ENCODE data around the gene ZNF511. TPM values are rescaled to one million over a fixed set of nuclear protein-coding genes. Genes with fewer than 3 reads are reported as not detected.

ZNF511 gene
- total RNA-seq, 1 experiment from 2014 or later, result 49.0 TPM

- H3K9me2 ChIP-seq (ENCODE audit: insufficient read depth), result no peaks in the 10 kb centered on the region
- H3K9ac ChIP-seq (ENCODE audit: low read length), result no peak overlapping the region
- CTCF ChIA-PET, result no interaction called here
- no peaks in the 10 kb centered on the region for H3K4me1 ChIP-seq (ENCODE audit: control insufficient read depth in 1 of 2, insufficient read depth in 2 of 2, low read length in 2 of 2)
- no peak overlapping the region for H3K4me3 ChIP-seq (replicated peaks in 1 of 2; ENCODE audit: low read depth in 1 of 2, low read length in 2 of 2)
- no peaks in the 10 kb centered on the region for H4K20me1 ChIP-seq (ENCODE audit: insufficient read depth)
- POLR2A ChIA-PET, result no interaction called here
- H3K4me2 ChIP-seq (ENCODE audit: low read length), result no peak overlapping the region
- H2AFZ ChIP-seq (ENCODE audit: low read depth, low read length, poor library complexity, severe bottlenecking), result no peak overlapping the region
- no TSS peak for BruUV-seq (replicated peaks)
- RAD21 ChIA-PET (ENCODE audit: low non-redundant PET in 1 of 2, low total read pairs in 2 of 2, uncharacterized antibody in 2 of 2, unreplicated experiment in 2 of 2), result no interaction called here
- TF ChIP-seq REST (IDR thresholded peaks at IDR 0.05; ENCODE audit: low read depth), result no peak
- TF ChIP-seq ZFX (IDR thresholded peaks at IDR 0.05), result no peak
- TF ChIP-seq SRF (IDR thresholded peaks at IDR 0.05; ENCODE audit: low read depth), result no peak
- no peak for TF ChIP-seq SIN3A (IDR thresholded peaks at IDR 0.05; ENCODE audit: low read depth)
- no peak for TF ChIP-seq ZNF274 (IDR thresholded peaks at IDR 0.05; ENCODE audit: low read depth, low read length)
- TF ChIP-seq SP1 (IDR thresholded peaks at IDR 0.05; ENCODE audit: low read depth), result no peak
- no peak for TF ChIP-seq ELF1 (IDR thresholded peaks at IDR 0.05; ENCODE audit: borderline replicate concordance, low read depth)
- no peak for TF ChIP-seq YY1 (IDR thresholded peaks at IDR 0.05; ENCODE audit: extremely low read depth, insufficient replicate concordance, low read depth, low read length)
- TF ChIP-seq POLR2AphosphoS5 (IDR thresholded peaks at IDR 0.05; ENCODE audit: low read depth, low read length), result no peak
- no peak for TF ChIP-seq ZBTB33 (IDR thresholded peaks at IDR 0.05; ENCODE audit: extremely low read depth, insufficient replicate concordance, low read length)
- no peak for TF ChIP-seq EZH2phosphoT487 (IDR thresholded peaks at IDR 0.05; ENCODE audit: borderline replicate concordance)
- no peak for TF ChIP-seq MAX (IDR thresholded peaks at IDR 0.05)
- TF ChIP-seq FOSL1 (IDR thresholded peaks at IDR 0.05; ENCODE audit: low read depth), result no peak
- TF ChIP-seq CBX3 (IDR thresholded peaks at IDR 0.05; ENCODE audit: low read depth), result no peak
- TF ChIP-seq ATF3 (IDR thresholded peaks at IDR 0.05), result no peak
- TF ChIP-seq POLR2A (IDR thresholded peaks at IDR 0.05; ENCODE audit: borderline replicate concordance, extremely low read depth, insufficient read depth, insufficient read length), result no peak
- no peaks in the 10 kb centered on the region for H3K79me2 ChIP-seq (ENCODE audit: insufficient read depth, low read length)
- DNase-seq (ENCODE audit: low read depth, low spot score) (no peak), ATAC-seq (no peak)
- H3K27me3 ChIP-seq (ENCODE audit: insufficient read depth, low read length), result no peaks in the 10 kb centered on the region
- intact Hi-C loops (cut with micrococcal nuclease), result no loop called here
- no peaks in the 10 kb centered on the region for H3K36me3 ChIP-seq (ENCODE audit: control insufficient read depth in 1 of 2, insufficient read depth in 2 of 2, low read length in 2 of 2)
- no peak overlapping the region for H3K27ac ChIP-seq (ENCODE audit: low read depth, low read length)
- no peaks in the 10 kb centered on the region for H3K9me3 ChIP-seq (ENCODE audit: control insufficient read depth in 1 of 2, insufficient read depth in 1 of 2, low read depth in 1 of 2, low read length in 2 of 2)
These were observed 22.3 kb upstream of the ZNF511 start for GRCh38 chr10:133286366-133286765.

Data from HCT116 (cell line).